Activated naive CD4-positive, alpha-beta T cell treated with Interleukin-2 at 50 U/mL for 16 hours (primary cell): ENCODE data around the gene MAPK8.

Experiments
- DNase-seq: peaks from one replicate; pipeline ENCODE4 v3.0.0-alpha.2; 2020

The MAPK8 gene

DNA sequence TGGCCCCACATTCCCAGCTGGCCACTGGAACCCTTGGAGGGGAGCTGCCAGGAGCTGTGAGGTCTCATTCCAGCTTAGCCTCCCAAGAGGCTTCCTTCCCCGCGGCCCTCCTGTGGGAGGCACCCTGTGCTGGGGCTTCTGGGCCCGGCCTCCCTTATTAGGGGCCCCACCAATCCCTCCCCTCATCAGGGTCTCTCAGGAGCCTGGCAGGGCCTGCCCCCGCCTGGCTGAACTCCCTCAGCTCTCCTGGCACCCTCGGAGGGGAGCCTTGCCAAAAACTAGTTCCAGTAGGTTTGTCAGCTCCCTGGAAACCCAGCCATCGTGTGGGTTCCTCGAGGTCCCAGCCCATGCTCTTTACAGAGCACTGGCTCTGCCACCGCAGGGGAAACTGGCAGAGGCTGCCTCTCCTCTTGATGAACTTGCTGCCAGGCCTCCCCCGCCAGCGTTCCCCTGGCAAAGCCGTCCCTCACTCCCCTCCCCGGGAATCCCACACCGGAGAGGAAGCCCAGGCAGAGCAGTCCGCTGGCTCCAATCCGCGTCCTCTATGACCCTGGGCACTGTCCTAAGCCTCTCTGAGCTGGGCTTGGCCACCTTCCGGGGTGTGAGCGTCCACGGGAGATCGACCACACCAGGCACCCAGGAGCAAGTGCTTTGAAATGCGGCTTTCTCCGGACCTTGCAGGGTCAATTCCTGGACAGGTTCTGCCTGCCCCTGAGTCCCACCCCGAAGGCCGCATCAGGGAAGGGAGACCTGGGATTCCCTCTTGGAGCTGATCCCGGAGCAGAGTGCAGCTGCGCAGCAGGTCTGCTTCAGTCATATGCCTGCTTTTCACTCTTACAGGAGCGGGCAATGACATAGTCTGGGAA, 158.6 kb downstream of the MAPK8 start:
- DNase-seq = no peak

DNA sequence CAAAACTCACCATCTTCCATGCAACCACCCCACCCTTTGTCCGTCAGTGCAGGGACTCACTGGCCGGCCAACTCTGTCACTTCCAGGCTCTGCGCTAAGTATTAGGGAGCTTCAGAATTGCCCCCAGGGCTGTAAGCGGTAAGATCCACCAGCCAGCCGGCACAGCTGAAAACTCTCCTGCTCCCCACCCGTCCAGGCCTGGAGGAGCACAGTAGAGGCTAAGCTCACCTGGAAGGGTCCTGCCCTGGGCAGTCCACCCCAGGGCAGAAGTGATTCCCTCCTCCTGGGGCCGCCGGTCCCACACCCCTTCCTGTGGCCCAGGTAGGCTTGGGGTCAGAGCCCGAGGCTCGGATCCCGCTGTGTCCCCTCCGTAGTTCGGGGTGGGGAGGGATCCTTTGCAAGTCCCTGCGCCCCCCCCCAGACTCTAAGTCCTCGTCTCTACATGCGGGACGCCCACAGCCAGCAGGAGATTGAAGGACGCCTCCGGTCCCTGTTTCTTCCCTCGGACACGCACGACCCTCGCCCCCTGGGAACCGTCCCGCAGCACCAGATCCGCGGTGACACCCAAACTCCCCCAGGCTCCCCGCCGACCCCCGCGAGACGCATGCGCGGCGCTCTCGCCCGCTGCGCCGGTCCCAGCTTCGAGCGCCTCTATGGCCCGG, 159.5 kb downstream of the MAPK8 start:
- no peak for DNase-seq

- DNase-seq = no peak
Measured at GRCh38 chr10:48466611-48467240, 160.2 kb downstream of the MAPK8 start.

DNA sequence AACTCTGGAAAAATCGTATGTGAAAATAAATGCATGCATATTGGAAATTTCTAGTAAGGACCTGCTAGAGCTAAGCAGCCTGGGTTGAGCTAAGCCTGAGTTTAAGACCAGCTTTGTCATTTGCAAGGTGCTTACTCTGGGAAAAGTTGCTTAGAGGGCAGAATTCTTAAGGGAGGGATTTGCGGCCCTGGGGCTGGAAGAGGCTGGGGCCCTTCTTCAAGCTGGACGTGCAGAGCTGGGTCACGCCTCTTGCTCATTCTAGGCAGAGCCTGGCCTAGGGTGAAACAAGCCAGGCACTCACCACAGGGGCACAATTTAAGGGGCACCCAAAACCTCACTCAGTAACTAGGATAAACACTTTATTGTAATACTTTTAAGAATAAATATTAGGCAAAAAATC, 161.2 kb downstream of the MAPK8 start:
- no peak for DNase-seq

- DNase-seq = no peak
Measured at GRCh38 chr10:48468130-48468790, 161.8 kb downstream of the MAPK8 start.

DNA sequence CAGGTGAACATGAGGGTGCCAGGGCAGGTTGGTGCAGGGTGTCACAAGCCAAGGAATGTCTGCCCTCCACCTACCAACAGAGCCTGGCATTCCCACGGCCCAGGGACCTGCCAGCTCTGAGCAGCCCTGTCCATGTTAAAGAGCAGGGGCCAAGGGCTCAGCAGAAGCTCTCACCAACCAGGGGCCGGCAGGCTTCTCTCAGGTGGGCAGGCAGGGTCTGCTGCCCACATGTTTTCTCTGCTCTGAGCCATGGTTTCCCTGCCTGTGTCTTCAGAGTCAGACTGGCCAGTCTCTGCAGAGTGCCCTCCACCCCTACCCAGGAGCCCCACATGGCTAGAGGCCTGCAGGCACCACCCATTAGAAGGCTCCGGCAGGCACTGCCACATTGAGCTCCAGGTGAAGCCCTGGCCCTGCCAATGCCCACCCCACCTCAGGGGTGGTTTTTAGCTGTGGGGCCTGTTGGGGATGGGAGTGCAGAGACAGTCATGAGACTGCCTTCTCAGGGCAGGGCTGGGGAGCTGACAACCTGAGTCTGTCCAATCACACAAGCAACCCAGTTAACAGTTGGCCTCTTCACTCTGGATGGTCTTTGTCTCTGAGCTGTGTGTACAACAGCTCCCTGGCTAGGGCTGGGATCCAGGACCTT, 162.5 kb downstream of the MAPK8 start:
- no peak for DNase-seq

GRCh38 chr10:48469516-48470020, 163.1 kb downstream of the MAPK8 start:
- DNase-seq = no peak

DNA sequence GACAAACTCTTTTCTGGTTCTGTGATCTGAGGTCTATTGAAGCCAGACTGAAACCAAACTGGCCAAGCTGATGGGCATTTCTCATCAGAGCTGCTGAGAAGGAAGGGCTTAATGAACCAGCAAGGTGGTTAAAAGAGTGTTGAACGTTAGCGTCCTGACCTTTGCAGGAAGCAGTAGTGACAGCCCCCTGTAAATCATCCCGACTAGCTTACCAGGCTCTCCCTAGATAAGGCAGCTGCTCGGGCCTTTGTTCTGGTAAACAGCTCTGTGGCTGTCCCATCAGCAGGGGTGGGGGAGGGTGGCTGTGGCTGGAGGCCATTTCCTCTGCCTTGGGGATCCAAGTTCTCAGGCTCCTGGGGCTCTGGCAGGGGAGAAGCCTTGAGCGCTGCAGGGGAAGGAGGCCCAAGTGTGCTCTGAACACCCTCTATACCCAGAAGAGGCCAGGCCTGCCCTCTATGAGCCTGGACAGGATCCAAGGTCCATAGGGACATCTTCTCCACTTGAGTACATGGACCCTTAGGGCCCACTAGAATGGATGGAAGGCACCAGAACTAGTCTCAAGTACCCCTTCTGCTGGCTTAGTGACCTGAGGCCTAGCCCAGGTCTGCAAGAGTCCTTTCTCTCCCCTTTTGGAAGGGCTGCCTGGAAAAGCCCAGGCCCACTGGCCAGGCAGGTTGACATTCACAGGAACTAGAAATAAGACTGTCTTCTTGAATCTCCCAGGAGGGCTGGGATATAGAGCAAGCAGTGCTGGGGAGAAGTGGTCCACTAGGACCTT, 163.8 kb downstream of the MAPK8 start:
- no peak for DNase-seq

DNA sequence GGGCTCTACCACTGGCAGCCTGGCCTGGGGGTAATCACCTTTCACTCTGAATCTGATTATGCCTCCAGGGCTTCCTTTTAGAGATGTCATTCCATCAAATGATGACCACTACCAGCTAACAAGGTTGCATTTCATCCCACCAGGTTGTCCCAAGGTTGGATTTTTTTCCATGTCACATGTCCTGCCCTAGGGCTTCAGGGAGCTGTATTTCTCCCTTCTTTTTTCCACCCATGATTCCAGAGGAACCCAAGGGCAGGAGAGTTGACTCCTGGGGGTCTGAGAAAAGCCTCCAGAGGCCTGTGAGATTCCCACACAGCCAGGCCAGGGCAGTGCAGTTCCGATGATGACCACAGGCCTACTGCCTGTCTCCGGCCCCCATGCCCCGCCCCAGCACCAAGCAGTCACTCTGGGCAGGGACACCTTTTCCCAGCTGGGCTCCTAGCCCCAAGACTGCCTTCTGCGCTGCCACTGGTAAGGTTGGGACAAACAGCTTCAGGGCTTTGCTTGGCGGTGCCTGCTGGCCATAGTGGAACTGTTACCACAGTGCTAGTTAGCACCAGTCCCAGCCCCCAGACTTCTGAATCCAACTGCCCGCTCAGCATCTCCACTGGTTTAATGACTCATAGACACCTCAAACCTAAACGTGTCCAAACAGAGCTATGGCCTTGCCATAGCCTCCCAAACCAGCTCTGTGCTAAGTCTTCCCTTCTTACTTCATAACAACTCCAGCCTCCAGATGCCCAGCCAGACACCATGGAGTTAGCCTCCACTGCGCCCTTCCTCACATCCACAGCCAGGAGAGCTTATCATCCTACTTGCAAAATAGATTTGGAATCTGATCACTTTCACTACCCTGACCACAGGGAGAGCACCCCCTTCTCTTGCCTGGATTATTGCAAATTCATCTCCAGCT, 164.7 kb downstream of the MAPK8 start:
- DNase-seq = no peak

DNA sequence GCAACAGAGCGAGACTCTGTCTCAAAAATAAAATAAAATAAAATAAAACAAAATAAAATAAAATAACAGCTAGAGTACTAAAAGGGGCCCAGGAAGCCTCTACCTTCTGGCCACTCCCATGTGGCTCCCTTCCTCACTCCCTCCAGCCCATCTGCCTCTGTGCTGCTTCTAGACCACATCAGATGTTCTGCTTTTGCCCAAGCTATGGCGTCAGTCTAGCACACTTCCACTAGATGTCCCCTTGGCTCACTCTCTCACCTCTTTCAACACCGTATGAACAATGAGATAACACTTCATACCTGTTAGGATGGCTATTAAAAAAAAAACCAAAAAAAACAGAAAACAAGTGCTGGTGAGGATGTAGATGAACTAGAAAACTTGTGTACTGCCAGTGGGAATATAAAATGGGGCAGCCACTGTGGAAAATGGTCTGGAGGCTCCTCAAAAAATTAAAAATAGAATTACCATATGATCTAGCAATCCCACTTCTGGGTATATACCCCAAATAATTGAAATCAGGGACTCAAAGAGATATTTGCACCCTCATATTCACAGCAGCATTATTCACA, 166.1 kb downstream of the MAPK8 start:
- DNase-seq = no peak

GRCh38 chr10:48473704-48474103, 167.2 kb downstream of the MAPK8 start:
- DNase-seq = no peak

GRCh38 chr10:48474765-48475365, 168.4 kb downstream of the MAPK8 start:
- DNase-seq = no peak

GRCh38 chr10:48475943-48476278, 169.4 kb downstream of the MAPK8 start:
- DNase-seq = no peak

GRCh38 chr10:48476279-48476982, 170.0 kb downstream of the MAPK8 start:
- no peak for DNase-seq

GRCh38 chr10:48477141-48477540, 170.7 kb downstream of the MAPK8 start:
- DNase-seq = no peak

DNA sequence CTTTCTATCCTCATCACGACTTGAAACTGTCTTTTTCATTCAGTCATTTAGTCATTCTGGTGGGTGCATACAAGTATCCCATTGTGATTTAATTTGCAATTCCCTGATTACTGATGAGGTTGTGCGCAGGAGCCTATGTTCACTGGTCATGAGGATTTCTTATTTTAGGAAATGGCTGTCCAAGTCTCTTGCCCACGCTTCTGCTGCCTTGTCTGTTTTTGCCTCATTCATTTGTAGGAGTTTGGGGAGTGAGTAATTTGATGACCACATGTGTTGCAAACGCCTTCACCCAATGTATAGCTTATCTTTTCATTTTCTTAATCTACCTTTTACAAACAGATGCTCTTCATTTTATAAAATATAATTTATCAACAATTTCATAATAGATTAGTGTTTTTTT, 171.1 kb downstream of the MAPK8 start:
- DNase-seq = no peak

DNA sequence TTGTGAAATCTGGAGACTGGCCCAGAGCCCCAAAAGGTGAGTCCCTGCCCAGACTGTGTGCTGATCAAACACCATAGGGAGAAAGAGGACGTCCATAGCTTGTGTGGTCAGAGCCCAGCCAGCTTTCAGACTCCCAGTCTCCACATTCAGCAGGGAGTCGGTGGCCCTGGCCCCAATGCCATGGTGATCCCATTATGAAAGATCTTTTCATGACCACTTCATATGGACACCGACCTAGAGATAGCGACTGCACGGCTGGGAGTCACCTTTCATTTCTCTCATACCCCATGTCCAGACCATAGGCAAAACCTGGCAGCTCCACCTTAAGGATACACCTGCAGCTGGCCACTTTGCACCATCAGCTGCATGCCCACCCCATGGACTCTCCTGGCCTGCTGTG, 172.0 kb downstream of the MAPK8 start:
- DNase-seq = no peak

DNA sequence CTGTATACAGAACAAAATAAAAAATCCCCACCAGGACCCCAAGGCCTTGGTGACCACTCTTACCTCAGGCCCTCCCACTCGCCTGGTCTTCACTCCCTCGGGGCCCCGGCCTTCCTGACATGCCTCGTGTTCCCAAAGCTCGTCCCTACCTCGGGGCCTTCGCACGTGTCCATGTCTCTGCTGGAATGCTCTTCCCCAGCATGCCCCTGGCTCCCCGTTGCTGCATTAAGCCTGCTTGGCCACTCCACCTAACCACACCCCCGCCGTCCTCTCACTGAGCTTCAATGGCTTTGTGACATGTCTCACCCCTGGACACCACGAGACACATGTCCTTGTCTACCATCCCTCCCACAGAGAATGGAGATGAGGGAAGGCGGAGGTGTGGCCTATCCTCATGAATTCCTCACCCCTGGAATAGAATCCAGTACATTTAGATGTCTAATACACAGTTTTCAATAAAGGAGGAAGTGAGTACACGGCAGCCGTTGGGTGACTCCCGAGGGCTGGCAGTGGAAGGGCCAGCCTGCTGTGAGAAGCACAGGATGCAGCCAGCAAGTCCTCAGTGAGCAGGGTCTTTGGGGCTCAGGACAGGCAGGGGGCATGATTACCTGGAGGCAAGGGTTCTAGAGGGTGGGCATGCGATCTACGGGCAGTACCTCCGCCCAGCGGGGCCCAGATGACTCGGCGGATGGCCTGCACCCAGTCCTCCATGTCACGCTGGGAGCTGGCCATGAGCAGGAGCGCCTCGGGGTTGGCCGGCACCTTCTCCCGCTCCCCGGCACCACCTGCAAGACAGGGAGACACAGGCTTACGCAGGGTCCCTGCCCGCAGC, 172.7 kb downstream of the MAPK8 start:
- no peak for DNase-seq
